Hindlimb muscle (tissue), 1 donor: ENCODE measurements around the gene MDH1B. TPM values are rescaled to one million over a fixed set of nuclear protein-coding genes. Genes with fewer than 3 reads are reported as not detected.
"Not testable (repeated sequence)": the region's sequence is repeated elsewhere in the genome, so short reads cannot be mapped to it uniquely, and the experiment has no call there.

Experiments used
- DNase-seq: peaks from one replicate; pipeline ENCODE4 v3.0.0-alpha.2; 2013
- polyA plus RNA-seq: library from polyadenylated mRNA; unstranded; fragments of 120-200 nt; gene quantifications from one replicate; pipeline ENCODE4 v1.2.1, GENCODE V29; 2013; ENCODE audit not compliant: insufficient read length

Gene MDH1B
- 0.28 TPM for polyA plus RNA-seq

DNA sequence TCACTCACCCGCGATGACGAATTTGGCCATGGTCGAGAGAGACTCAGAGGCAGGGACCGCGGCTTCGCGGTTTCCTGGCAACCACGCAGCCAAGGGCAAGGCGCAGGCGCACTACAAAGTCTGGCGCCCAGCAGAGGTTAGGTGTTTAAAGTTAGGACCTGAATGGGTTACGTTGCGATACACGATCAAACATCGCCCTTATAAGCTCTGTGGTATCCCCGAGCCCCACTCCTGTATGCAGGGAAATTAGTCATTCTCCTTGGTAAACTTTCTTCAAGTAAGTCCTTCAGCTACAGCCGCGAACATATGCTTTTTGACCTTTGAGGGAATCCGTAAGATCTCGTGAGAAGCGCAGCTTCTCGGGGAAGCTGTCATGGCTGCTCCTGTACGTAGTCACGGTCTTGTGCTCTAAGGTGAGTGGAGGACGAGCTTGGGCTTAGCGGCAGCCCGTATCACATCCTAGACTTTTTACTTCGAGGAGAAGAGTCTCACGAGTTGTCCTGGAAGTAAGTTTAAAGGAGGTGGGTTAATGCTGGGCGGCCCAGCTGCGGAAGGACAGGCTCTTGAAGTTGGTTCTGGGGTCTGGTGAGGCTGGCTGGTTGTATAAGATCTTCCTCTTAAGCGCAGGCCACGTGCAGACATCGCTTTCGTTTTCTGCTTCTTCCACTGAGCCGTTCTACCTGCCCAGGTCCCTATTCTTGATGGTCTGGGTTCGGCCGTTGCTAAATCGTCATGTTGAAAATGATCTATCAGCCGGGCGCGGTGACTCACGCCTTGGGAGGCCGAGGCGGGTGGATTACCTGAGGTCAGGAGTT, at the start of gene MDH1B, which contains the start of gene FASTKD2:
Gene MDH1B, minus strand, starts transcription at position 87 of the 815 bp plus-strand sequence. Its CDS starts 57 bp downstream, at position 30.
Gene FASTKD2, plus strand, starts transcription at position 365 of the 815 bp plus-strand sequence. CDS start 1,088 bp downstream, outside the sequence.
- peak; percentile 94 for DNase-seq

DNA sequence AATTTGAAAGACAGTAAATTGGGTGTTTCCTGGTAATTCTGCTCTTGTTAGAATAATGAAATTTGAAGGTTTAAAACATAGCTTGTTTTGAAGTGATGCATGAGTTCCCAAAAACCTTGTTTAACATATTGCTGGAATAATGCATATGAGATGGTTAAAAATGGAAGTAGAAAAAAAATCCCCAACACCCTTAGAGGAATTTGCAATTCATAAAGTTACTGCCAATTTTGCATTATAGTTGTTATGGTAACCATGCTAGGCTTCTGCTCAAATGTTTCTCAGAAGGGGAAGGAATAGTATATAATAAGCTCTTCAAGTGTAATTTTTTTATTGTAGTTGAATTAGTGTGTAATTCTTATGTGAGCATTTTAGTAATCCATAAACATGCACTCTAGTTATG, 49.4 kb upstream of the MDH1B start:
- DNase-seq: no peak

DNA sequence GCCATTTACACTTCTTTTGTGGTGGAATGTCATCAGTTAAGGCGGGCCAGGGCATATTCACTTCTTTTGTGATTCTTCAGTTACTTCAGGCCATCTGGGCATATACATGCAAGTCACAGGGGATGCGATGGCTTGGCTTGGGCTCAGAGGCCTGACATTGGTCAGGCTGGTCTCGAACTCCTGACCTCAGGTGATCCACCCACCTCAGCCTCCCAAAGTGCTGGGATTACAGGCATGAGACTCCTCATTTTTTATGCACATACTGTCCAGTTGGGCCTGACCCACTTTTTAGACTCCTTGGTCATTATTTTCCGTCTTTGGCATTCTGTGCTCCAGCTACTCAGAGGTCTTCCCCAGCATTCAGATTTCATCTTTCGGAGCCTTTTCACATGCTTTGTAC, 47.3 kb upstream of the MDH1B start:
- DNase-seq: not testable (repeated sequence)

DNA sequence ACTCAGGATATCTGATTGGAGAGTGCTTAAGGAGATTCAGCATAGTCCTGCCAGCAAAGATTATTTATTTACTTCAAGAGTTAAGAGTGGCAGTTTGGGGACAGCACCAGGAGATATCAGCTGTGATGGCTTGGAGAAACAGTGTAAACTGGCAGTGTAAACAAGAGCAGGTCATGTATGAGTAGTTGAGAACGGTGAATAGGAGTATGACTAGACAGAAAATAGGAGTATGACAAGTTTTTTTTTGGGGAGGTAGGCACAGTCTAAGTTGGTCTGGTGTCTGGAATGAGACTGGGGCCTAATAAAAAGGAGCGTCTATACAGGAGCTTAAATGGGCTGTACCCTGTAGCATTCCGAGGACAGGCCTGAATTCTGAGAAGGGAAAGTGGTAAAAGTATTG, 42.5 kb upstream of the MDH1B start:
- DNase-seq: not testable (repeated sequence)

DNA sequence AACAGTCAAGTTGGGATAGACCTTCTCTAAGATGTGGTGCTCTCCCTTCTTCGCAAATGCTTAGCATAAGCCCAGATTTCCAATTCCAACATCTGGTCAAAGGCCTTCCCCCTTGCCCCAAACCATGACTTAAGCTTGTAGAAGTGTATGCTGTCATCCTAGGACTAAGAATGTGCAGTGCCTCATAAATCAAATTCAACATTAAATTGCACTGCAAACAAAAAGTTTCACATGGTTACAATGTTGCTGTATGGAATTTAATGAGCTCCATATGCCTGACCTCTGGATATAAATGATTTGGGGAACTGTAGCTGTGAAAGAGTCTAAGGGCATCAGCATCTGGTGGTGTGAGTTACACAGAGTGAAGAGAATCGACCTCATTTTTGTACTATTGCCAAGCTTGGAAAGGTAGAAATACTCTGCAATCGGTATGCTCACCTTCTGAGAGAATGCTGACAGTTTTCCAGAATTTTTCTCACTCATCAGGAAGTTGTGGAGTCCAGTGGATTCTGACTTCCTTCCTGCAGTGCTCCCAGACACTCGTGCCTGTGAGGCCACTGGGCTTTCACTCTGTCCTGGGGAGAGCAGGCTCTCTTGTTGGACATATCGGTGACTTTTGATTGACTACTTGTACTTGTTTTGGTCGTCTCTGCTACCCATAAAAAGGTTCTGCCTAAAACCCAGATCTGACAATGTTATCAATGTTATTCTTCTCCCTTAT, 40.9 kb upstream of the MDH1B start:
- peak; percentile 48 for DNase-seq

DNA sequence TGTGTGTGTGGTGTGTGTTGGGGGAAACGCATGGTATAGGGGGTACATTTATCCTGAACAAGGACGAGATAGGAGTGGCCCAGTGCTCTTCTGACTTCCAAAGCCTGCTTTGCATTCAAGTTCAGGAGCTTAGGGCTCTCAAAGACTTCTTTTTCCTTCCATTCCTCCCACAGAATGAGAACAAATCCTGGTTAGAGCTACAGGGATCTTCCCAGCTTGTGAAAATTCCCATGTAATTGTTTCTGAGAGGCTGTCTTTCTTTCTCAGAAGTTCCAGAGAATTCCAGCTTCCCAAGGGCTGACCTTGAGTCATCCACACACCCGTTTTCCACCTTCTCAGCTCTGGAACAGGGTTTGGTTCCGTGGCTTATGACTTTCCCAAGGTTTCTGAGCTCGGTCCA, 39.2 kb upstream of the MDH1B start:
- no peak for DNase-seq

DNA sequence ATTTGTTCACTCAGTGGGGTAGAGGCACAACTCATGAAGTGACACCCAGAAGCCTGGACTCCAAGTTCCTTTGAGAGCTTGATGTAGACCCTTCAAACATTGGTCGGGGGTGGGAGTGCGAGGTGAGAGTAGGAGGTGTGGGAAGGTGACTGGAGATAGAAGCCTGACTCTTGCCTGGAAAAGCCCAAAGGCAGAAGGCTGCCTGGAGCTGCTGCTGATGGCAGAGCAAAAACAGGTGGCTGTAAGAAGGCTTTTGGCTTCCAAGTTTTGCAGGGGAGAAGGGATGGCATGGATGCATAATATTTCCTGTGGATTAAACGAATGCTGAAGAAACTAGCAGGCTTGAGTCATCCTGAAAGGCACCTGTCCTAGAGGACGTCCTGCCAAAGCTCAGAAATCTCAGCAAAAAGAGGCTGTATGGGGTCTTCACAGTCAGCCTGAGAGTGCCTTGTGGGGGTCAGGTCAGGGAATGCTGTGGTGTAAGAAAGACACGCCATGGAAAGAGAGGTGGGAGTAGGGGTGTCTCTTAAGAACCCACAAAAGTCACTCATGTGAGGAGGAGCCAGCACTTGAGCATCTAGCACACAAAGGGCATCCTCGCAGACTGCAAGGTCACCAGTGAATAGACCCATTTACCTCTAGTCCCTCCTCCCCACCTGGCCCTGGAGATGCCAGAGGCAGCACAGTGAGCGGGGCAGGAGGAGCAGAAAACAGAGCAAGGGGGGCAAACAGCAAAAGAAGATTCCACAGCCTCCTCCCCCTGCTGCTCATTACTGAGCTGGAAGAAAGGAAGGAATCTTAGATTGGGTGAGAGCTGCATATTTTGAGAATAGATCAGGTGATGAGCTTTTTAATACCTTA, 37.8 kb upstream of the MDH1B start:
- DNase-seq: no peak

DNA sequence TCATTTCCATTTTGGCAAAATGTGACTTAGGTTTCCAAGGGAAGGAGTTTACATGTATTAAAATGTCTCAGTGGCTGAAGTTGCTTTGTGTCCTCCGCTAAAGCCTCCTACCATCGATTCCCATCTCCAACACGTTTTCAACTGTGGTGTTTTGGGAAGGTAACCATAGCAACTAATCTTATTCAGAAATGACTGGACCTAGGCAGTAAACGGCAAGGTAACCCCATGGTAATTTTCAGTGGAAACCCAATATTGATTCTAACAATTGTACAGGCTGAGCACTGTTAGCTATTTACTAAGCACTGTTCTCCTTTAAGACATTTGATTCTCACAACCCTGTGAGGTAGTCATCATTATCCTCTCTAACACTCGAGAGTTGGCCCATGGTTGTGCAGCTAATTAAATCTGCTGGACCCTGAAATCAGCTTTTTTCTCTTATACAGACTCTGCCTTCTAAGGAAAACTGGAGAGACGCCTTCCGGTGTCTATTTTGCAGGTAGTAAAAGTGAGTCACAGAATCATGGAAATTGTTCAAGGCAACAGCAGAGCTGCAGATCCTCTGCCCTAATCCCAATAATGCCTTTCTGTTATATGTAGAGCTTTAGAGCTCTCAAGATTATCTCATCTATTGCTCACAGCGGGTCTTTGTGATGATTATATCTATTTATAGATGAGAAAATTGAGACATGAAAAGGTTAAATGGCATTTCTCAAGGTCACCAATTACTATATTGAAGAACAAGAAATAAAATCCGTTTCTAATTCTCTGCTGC, 36.5 kb upstream of the MDH1B start:
- no peak for DNase-seq

DNA sequence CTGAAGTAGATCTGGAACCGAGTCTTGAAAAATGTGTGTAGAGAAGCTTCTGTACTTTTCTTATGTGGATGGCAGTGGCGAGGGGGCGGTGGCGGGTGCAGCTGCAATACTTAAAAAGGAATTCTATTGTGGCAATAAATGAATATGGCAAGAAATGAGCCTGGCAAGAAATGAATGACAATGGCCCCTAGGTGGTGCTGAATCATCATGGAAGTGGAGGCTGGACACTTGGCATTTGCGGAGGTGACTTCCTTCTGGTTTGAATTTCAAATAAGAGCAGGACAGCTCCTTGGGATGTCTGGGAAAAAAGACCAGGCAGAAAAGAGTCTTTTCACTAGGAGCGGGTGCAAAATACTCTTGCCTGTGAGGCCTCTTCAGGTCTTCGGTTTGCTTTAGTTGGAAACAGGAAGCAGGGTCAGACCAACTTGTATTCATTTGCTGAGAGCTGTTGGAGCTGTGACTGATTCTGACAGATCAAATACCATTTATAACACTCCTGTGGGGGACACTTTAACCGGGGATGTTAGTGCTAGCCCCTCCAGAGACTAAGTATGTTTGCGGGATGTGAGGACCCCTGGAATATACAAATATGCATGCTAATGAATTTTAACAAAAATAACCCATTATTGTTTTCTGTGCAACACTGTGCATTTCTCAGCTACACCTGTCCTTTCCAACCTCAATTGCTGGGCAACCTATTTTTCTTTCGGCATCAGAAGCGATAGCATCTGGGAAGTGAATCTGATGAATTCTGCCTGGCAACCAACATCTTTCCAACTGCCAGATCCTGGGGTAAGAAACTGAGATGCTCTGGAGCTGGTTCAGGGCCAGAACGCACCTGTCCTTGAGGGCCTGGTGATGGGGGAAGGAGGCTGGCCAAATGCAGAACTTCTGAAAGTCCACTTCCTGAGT, 35.6 kb upstream of the MDH1B start:
- peak; percentile 83 for DNase-seq

DNA sequence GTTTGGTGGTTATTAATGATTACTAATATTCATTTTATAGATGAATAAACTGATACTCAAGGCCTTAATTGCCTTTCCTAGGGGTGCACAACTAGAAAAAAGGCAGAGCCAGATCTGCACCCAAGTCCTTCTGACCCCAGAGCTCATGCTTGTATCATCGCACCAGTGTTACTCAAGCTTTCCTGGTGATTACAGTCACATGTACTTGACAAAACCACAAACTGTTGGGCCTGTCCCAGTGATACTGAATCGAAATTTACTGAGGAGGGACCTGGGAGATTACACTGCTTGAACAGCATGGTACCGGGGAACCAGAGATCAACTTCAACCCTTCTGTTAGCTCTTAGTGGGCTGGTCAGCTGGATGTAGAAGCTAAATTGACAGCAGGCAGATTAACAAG, 34.0 kb upstream of the MDH1B start:
- DNase-seq: no peak

DNA sequence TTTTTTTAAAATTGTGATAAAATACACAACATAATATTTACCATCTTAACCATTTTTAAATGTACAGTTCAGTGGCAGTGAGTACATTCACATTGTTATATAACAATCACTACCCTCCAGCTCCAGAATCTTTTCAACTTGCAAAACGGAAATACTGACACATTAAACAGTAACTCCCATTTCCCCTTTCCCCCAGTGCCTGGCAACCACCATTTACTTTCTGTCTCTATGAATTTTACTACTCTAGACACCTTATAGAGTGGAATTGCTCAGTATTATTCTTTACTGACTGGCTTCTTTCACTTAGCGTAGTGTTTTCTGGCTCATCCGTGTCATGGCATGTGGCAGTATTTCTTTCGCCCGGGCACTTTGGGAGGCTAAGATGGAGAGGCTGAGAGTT, 32.9 kb upstream of the MDH1B start:
- DNase-seq: no peak

DNA sequence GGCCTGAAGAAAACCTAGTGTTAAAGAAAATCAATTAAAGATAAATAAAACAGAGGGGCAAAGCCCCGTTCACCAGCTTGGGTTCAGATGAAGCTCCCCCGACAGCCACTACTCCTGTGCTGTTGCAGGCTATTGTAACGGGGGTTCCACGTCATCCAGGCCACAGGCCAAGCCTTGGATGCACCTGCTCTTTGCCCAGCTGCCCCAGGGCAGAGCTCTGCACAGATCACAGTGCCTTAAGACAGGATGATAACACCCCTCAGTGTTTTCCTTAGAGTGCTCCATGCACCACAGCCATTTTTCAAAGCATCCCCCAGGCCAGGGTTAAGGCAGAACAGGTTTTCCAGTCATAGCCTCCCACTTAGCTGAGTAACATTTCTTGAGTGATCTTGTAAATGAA, 32.2 kb upstream of the MDH1B start:
- no peak for DNase-seq

DNA sequence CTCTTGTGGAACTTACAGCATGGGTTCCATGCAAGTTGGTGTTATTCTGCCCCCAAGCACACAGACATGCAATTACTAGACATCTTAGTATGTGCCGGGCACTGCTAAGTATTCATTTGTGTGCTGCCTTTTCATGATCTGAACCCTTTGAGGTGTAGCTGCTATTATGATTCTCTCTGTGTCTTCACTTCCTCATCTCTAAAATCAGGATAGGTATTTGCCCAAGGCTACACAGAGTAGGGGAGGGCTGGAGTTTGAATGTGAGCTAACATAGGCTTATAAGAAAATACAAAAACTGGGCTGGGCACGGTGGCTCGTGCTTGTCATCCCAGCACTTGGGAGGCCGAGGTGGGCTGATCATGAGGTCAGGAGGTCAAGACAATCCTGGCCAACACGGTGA, 27.5 kb upstream of the MDH1B start:
- no peak for DNase-seq

DNA sequence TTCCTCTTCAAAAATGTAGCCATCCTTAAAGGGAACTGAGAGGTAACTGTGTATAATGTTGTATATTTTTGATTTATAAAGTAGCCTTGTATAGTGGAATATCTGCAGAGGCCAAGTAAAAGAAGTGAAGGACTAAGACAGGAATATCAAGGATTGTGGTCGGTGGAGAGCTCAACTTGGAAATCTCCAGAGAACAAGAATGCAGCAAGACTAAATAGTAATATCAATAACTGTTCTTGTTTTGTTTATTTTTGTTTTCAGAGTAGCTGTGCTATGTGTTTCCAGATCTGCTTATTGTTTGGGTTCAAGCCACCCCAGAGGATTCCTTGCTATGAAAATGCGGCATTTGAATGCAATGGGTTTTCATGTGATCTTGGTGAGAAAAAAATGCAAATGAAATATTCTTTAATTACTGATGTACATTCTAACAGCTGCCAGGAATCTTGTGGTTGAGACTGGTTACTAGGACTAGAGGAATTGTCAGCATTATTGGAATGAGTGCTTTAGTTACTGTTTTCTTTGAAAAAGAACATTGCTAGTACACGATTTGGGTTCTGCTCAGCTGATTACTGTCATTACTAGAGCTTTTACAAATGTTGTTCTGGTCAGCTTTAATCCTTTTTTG, 25.3 kb upstream of the MDH1B start:
- no peak for DNase-seq

DNA sequence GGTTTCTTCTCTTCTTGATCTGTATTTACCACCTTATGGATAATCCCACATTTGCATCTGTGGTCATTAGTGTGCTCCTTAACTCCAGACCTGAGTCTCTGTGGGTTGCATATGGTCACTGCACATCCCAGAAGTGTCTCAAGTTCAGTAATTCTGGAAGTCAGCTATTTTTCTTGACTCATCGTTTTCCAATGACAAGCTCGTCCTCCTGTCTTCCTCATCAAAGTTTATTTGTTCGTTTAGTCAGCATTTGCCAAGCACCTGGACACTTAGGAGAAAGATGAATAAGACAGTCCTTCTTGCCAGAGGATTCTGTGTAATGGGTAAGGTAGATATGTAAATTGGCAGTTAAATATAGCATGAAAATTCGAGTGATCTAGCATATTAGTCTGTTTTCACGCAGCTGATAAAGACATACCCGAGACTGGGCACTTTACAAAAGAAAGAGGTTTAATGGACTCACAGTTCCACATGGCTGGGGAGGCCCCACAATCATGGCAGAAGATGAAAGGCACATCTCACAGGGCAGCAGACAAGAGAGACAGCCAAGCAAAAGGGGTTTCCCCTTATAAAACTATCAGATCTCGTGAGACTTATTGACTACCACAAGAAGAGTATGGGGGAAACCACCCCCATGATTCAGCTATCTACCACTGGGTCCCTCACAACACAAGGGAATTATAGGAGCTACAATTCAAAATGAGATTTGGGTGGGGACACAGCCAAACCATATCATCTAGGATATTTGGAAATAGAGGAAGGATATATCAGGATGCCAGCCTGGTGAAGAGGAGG, 19.6 kb upstream of the MDH1B start:
- no peak for DNase-seq

DNA sequence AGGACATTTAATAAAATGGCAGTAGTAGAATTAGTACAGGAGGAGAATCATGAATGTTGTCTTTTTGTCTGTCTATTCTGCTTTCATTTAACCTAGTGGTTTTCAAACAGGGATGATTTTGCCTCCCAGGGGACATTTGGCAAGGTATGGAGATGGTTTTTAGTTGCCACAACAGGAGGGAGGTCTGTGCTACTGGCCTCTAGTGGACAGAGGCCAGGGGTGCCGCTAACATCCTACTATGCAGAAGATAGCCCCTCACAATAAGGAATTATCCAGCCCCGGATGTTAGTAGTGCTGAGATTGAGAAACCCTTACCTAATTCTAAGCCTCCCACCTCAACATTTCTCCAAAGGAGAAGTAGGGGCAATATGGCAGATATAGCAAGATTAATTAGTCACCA, 18.6 kb upstream of the MDH1B start:
- no peak for DNase-seq

DNA sequence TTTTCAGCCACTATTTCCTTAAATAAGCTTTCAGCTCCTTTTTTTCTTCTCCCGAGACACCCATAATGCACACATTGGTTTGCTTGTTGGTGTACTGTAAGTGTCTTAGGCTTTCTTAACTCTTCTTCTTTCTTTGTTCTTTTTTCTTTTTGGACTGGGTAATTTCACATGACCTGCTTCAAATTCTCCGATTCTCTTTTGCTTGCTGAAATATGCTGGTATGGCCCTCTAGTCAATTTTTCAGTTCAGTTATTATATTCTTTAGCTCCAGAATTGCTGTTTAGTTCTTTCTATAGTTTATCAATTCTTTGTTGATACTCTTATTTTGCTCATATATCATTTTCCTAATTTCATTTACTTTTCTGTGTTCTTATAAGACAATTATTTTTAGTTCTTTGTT, 15.5 kb upstream of the MDH1B start:
- no peak for DNase-seq

DNA sequence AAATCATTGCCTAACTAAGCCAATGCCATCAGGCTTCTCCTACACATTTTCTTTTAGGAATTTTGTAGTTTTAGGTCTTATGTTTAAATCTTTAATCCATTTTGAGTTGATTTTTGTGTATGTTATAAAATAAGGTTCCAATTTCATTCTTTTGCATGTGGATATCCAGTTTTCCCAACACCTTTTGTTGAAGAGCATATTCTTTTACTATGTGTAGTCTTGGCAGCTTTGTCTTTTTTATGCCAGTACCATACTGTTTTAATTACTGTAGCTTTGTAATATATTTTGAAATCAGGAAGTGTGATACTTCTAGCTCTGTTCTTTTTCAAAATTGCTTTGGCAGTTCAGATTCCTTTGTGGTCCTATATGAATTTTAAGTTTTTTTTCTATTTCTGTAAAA, 11.3 kb upstream of the MDH1B start:
- DNase-seq: no peak

DNA sequence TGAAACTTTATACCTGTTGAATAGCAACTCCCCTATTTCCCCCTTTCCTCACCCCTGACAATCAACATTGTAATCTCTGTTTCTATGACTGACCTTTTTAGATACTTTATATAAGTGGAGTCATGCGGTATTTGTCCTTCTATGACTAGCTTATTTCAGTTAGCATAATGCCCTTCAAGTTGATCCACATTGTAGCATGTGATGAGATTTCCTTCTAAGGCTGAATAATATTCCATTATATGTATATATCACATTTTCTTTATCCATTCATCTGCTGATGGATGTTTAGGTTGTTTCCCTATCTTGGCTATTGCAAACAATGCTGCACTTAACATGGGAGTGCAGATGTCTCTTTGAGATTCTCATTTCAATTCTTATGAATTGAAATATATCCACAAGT, 9.7 kb upstream of the MDH1B start:
- DNase-seq: no peak
